ENCODE measurements around the gene EGR1.
"Not testable (repeated sequence)": the region's sequence is repeated elsewhere in the genome, so short reads cannot be mapped to it uniquely, and the experiment has no call there.

The EGR1 gene

GRCh38 chr5:138471052-138471361 is 5.7 kb downstream of the EGR1 start:
- H3K4me3 ChIP-seq (ENCODE audit: low read depth, low read length, poor library complexity, severe bottlenecking) = no peak overlapping the region
- H3K9ac ChIP-seq (ENCODE audit: low read length) = no peak overlapping the region
- H3K27ac ChIP-seq (ENCODE audit: low read depth, low read length, poor library complexity, severe bottlenecking) = no peak overlapping the region
- TF ChIP-seq CTCF (IDR thresholded peaks at IDR 0.05; ENCODE audit: low read length) (no peak), EZH2 (IDR thresholded peaks at IDR 0.05; ENCODE audit: borderline replicate concordance, low read length) (no peak)
- H2AFZ ChIP-seq (ENCODE audit: low read length) = no peak overlapping the region
- no peaks in the 10 kb centered on the region for H3K79me2 ChIP-seq (ENCODE audit: insufficient read depth, low read length)
- H3K4me1 ChIP-seq (ENCODE audit: insufficient read depth, low read length, severe bottlenecking) = peaks cover 3% of the 10 kb centered on the region
- no peak overlapping the region for H3K4me2 ChIP-seq (ENCODE audit: low read length)
- H3K36me3 ChIP-seq (ENCODE audit: insufficient read depth, low read length) = no peaks in the 10 kb centered on the region
- no peaks in the 10 kb centered on the region for H4K20me1 ChIP-seq (ENCODE audit: insufficient read depth, low read length)
- H3F3A ChIP-seq (ENCODE audit: insufficient read depth, low read length) = no peaks in the 10 kb centered on the region
- H3K27me3 ChIP-seq (ENCODE audit: insufficient read depth, low read length) = no peaks in the 10 kb centered on the region
- no peaks in the 10 kb centered on the region for H3K9me3 ChIP-seq (ENCODE audit: low read length)
- no peaks in the 10 kb centered on the region for H3K9me2 ChIP-seq (ENCODE audit: low read depth, low read length)

GRCh38 chr5:138472353-138472752 is 7.1 kb downstream of the EGR1 start:
- Histone ChIP-seq H3K9me3 (ENCODE audit: low read length) (no peaks in the 10 kb centered on the region), H3K9ac (ENCODE audit: low read length) (no peak overlapping the region), H4K20me1 (ENCODE audit: insufficient read depth, low read length) (no peaks in the 10 kb centered on the region), H3K27me3 (ENCODE audit: insufficient read depth, low read length) (0 out of 2 replicates have a peak, but pooled peaks cover 5% of the 10 kb centered on the region), H2AFZ (ENCODE audit: low read length) (no peak overlapping the region), H3F3A (ENCODE audit: insufficient read depth, low read length) (no peaks in the 10 kb centered on the region), H3K9me2 (ENCODE audit: low read depth, low read length) (no peaks in the 10 kb centered on the region), H3K4me2 (ENCODE audit: low read length) (no peak overlapping the region), H3K27ac (ENCODE audit: low read depth, low read length, poor library complexity, severe bottlenecking) (no peak overlapping the region), H3K79me2 (ENCODE audit: insufficient read depth, low read length) (no peaks in the 10 kb centered on the region), H3K4me3 (ENCODE audit: low read depth, low read length, poor library complexity, severe bottlenecking) (no peak overlapping the region), H3K36me3 (ENCODE audit: insufficient read depth, low read length) (no peaks in the 10 kb centered on the region), H3K4me1 (ENCODE audit: insufficient read depth, low read length, severe bottlenecking) (peaks cover 11% of the 10 kb centered on the region)
- no peak for TF ChIP-seq CTCF (IDR thresholded peaks at IDR 0.05; ENCODE audit: low read length)
- TF ChIP-seq EZH2 (IDR thresholded peaks at IDR 0.05; ENCODE audit: borderline replicate concordance, low read length) = no peak

DNA sequence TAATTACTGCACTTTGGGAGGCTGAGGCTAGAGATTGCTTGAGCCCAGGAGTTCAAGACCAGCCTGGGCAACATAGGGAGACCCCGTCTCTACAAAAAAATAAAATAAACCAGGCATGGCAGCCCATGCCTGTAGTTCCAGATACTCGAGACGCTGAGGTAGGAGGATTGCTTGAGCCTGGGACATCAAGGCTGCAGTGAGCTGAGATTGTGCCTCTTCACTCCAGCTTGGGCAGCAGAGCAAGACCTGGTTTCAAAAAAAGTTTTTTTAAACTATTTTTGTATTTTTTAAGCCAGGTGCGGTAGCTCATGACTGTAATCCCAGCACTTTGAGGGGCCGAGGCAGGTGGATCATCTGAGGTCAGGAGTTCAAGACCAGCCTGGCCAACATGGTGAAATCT is 7.9 kb downstream of the EGR1 start:
- H3F3A ChIP-seq (ENCODE audit: insufficient read depth, low read length); H3K36me3 ChIP-seq (ENCODE audit: insufficient read depth, low read length); H3K9ac ChIP-seq (ENCODE audit: low read length); H3K9me3 ChIP-seq (ENCODE audit: low read length); H3K9me2 ChIP-seq (ENCODE audit: low read depth, low read length); H3K27ac ChIP-seq (ENCODE audit: low read depth, low read length, poor library complexity, severe bottlenecking); H4K20me1 ChIP-seq (ENCODE audit: insufficient read depth, low read length); H3K4me2 ChIP-seq (ENCODE audit: low read length); H2AFZ ChIP-seq (ENCODE audit: low read length); H3K4me3 ChIP-seq (ENCODE audit: low read depth, low read length, poor library complexity, severe bottlenecking); H3K27me3 ChIP-seq (ENCODE audit: insufficient read depth, low read length); H3K79me2 ChIP-seq (ENCODE audit: insufficient read depth, low read length): not testable (repeated sequence)
- peaks cover 11% of the 10 kb centered on the region for H3K4me1 ChIP-seq (ENCODE audit: insufficient read depth, low read length, severe bottlenecking)

DNA sequence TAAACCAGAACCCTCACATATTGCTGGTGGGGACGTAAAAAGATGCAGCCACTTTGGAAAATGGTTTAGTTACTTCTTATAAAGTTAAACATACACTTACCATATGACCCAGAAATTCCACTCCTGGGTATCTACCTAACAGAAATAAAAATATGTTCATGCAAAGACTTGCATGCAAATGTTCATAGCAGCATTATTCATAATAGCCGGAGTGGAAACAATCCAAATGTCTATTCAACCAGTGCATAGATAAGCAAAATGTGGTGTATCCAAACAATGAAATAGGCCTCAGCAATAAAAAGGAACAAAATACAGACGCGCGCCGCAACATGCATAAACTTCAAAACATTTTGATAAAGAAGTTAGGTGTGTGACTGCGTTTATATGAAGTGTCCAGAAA is 11.6 kb downstream of the EGR1 start:
- H3K36me3 ChIP-seq (ENCODE audit: insufficient read depth, low read length) = no peaks in the 10 kb centered on the region; the same call in 1 of the 2 replicates
- H3K79me2 ChIP-seq (ENCODE audit: insufficient read depth, low read length) = no peaks in the 10 kb centered on the region
- no peak overlapping the region; the same call in 1 of the 2 replicates for H3K4me2 ChIP-seq (ENCODE audit: low read length)
- no peaks in the 10 kb centered on the region for H3K9me3 ChIP-seq (ENCODE audit: low read length)
- no peak overlapping the region for H2AFZ ChIP-seq (ENCODE audit: low read length)
- H3K4me1 ChIP-seq (ENCODE audit: insufficient read depth, low read length, severe bottlenecking) = peaks cover 14% of the 10 kb centered on the region
- H3F3A ChIP-seq (ENCODE audit: insufficient read depth, low read length) = no peaks in the 10 kb centered on the region
- peaks cover 7% of the 10 kb centered on the region; the same call in 1 of the 2 replicates for H3K27me3 ChIP-seq (ENCODE audit: insufficient read depth, low read length)
- no peak overlapping the region for H3K9ac ChIP-seq (ENCODE audit: low read length)
- H3K27ac ChIP-seq (ENCODE audit: low read depth, low read length, poor library complexity, severe bottlenecking) = no peak overlapping the region
- no peak overlapping the region for H3K4me3 ChIP-seq (ENCODE audit: low read depth, low read length, poor library complexity, severe bottlenecking)
- H3K9me2 ChIP-seq (ENCODE audit: low read depth, low read length) = no peaks in the 10 kb centered on the region
- TF ChIP-seq EZH2 (IDR thresholded peaks at IDR 0.05; ENCODE audit: borderline replicate concordance, low read length) (no peak), CTCF (IDR thresholded peaks at IDR 0.05; ENCODE audit: low read length) (no peak)
- H4K20me1 ChIP-seq (ENCODE audit: insufficient read depth, low read length) = no peaks in the 10 kb centered on the region
